ENCODE data around the gene SERPINB6.

GRCh38 chr6:2979819-2980464 lies 8.6 kb upstream of the SERPINB6 start:
- no peak for TF ChIP-seq CTCF (IDR thresholded peaks at IDR 0.05; ENCODE audit: low read depth, low read length)
- no peak for TF ChIP-seq EZH2phosphoT487 (IDR thresholded peaks at IDR 0.05; ENCODE audit: low read depth)

All from OCI-LY3 (cell line).